ENCODE measurements around the gene MITF.

GRCh38 chr3:69815970-69816369, 76.7 kb downstream of the MITF start:
- no peak for TF ChIP-seq CTCF (conservative IDR thresholded peaks at IDR 0.05; ENCODE audit: low read length)
- TF ChIP-seq EZH2phosphoT487 (IDR thresholded peaks at IDR 0.05; ENCODE audit: borderline replicate concordance, low read depth, low read length) = no peak
